ENCODE results near the gene HMCN1. TPM values are rescaled to one million over a fixed set of nuclear protein-coding genes. Genes with fewer than 3 reads are reported as not detected.
"Not testable (repeated sequence)": the region's sequence is repeated elsewhere in the genome, so short reads cannot be mapped to it uniquely, and the experiment has no call there.

HMCN1 gene
- total RNA-seq, 1 donor from 2014 or later, result 0.25 TPM

- intact Hi-C loops (cut with micrococcal nuclease), result no loop called here
Observed at GRCh38 chr1:186139701-186140100, 405.5 kb downstream of the HMCN1 start.

GRCh38 chr1:186142159-186142558 lies 408.0 kb downstream of the HMCN1 start:
- intact Hi-C loops (cut with micrococcal nuclease), result no loop called here

- intact Hi-C loops (cut with micrococcal nuclease), result no loop called here
Observed at GRCh38 chr1:186142916-186143315, 408.7 kb downstream of the HMCN1 start.

- intact Hi-C loops (cut with micrococcal nuclease), result no loop called here
Observed at GRCh38 chr1:186143481-186143880, 409.3 kb downstream of the HMCN1 start.

GRCh38 chr1:186144505-186144904 lies 410.3 kb downstream of the HMCN1 start:
- intact Hi-C loops (cut with micrococcal nuclease), result no loop called here

- intact Hi-C loops (cut with micrococcal nuclease), result no loop called here
Observed at GRCh38 chr1:186146974-186147373, 412.8 kb downstream of the HMCN1 start.

- intact Hi-C loops (cut with micrococcal nuclease), result no loop called here
Observed at GRCh38 chr1:186149591-186149990, 415.4 kb downstream of the HMCN1 start.

- intact Hi-C loops (cut with micrococcal nuclease), result no loop called here
Observed at GRCh38 chr1:186152227-186152619, 418.0 kb downstream of the HMCN1 start.

GRCh38 chr1:186152620-186153239 lies 418.5 kb downstream of the HMCN1 start:
- intact Hi-C loops (cut with micrococcal nuclease), result no loop called here

GRCh38 chr1:186154651-186155050 lies 420.5 kb downstream of the HMCN1 start:
- intact Hi-C loops (cut with micrococcal nuclease), result loop anchor here (5.0 kb wide), 1 partner anchor 173 kb away; no protein-coding TSS in a partner anchor

GRCh38 chr1:186155594-186155993 lies 421.4 kb downstream of the HMCN1 start:
- intact Hi-C loops (cut with micrococcal nuclease), result loop anchor here (5.0 kb wide), 1 partner anchor 172 kb away; no protein-coding TSS in a partner anchor

GRCh38 chr1:186162895-186163294 lies 428.7 kb downstream of the HMCN1 start:
- intact Hi-C loops (cut with micrococcal nuclease), result not testable (repeated sequence)

- intact Hi-C loops (cut with micrococcal nuclease), result no loop called here
Observed at GRCh38 chr1:186164773-186165172, 430.6 kb downstream of the HMCN1 start.

GRCh38 chr1:186165303-186165702 lies 431.1 kb downstream of the HMCN1 start:
- intact Hi-C loops (cut with micrococcal nuclease), result no loop called here

GRCh38 chr1:186167096-186167668 lies 433.0 kb downstream of the HMCN1 start:
- intact Hi-C loops (cut with micrococcal nuclease), result no loop called here

- intact Hi-C loops (cut with micrococcal nuclease), result no loop called here
Observed at GRCh38 chr1:186175588-186175987, 441.4 kb downstream of the HMCN1 start.

- intact Hi-C loops (cut with micrococcal nuclease), result no loop called here
Observed at GRCh38 chr1:186178426-186179043, 444.3 kb downstream of the HMCN1 start.

GRCh38 chr1:186179231-186179630 lies 445.0 kb downstream of the HMCN1 start:
- intact Hi-C loops (cut with micrococcal nuclease), result no loop called here

- intact Hi-C loops (cut with micrococcal nuclease), result loop anchor here (10.0 kb wide), 1 partner anchor 58 kb away; no protein-coding TSS in a partner anchor
Observed at GRCh38 chr1:186183219-186183618, 449.0 kb downstream of the HMCN1 start.

GRCh38 chr1:186183970-186184628 lies 449.9 kb downstream of the HMCN1 start:
- intact Hi-C loops (cut with micrococcal nuclease), result loop anchor here (10.0 kb wide), 1 partner anchor 59 kb away; no protein-coding TSS in a partner anchor

- intact Hi-C loops (cut with micrococcal nuclease), result loop anchor here (10.0 kb wide), 1 partner anchor 61 kb away; no protein-coding TSS in a partner anchor
Observed at GRCh38 chr1:186186251-186186650, 452.1 kb downstream of the HMCN1 start.

GRCh38 chr1:186187601-186188000 lies 453.4 kb downstream of the HMCN1 start:
- intact Hi-C loops (cut with micrococcal nuclease), result loop anchor here (10.0 kb wide), 1 partner anchor 63 kb away; no protein-coding TSS in a partner anchor
